Measurements from ENCODE around the gene CCDC12.

DNA sequence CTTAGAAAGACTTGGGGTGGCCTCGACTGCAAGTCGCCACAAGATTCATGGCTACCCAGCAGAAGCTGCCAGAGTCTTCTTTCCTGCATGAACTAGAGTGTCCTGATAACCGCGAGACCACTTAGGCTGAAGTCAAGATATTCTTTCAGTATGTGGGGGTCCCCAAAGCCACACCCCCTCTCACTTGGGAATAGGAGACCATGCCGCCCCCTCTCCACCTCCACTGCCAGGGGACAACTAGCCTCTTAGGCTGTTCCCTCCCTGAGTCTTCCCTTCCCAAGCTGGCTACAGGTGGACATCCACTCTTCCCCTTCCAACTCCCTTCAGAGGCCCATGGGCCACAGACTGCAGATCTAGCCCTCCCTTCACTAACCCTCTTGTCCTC lies 1.3 kb upstream of the CCDC12 start:
- TF ChIP-seq CCAR2 (IDR thresholded peaks at IDR 0.05; ENCODE audit: low read depth, low read length) (no peak), ZFX (CRISPR knock-in tag; IDR thresholded peaks at IDR 0.05) (no peak), ETV5 (CRISPR knock-in tag; IDR thresholded peaks at IDR 0.05; ENCODE audit: low read depth) (no peak), ZNF174 (CRISPR knock-in tag; IDR thresholded peaks at IDR 0.05) (no peak), HDAC6 (IDR thresholded peaks at IDR 0.05; ENCODE audit: low read depth, low read length) (no peak), ZNF780A (CRISPR knock-in tag; IDR thresholded peaks at IDR 0.05) (no peak), BCOR (IDR thresholded peaks at IDR 0.05) (no peak), CREB1 (IDR thresholded peaks at IDR 0.05) (no peak), CREB1 (CRISPR knock-in tag; IDR thresholded peaks at IDR 0.05) (no peak), PPARD (CRISPR knock-in tag; IDR thresholded peaks at IDR 0.05) (no peak), ETV6 (IDR thresholded peaks at IDR 0.05; ENCODE audit: borderline replicate concordance in 1 of 2, low read depth in 2 of 2, low read length in 1 of 2) (no peak), ETV6 (CRISPR knock-in tag; IDR thresholded peaks at IDR 0.05; ENCODE audit: borderline replicate concordance) (no peak)
- TF ChIP-seq, protein P1, sequence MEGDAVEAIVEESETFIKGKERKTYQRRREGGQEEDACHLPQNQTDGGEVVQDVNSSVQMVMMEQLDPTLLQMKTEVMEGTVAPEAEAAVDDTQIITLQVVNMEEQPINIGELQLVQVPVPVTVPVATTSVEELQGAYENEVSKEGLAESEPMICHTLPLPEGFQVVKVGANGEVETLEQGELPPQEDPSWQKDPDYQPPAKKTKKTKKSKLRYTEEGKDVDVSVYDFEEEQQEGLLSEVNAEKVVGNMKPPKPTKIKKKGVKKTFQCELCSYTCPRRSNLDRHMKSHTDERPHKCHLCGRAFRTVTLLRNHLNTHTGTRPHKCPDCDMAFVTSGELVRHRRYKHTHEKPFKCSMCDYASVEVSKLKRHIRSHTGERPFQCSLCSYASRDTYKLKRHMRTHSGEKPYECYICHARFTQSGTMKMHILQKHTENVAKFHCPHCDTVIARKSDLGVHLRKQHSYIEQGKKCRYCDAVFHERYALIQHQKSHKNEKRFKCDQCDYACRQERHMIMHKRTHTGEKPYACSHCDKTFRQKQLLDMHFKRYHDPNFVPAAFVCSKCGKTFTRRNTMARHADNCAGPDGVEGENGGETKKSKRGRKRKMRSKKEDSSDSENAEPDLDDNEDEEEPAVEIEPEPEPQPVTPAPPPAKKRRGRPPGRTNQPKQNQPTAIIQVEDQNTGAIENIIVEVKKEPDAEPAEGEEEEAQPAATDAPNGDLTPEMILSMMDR (IDR thresholded peaks at IDR 0.05 in 2 of 3, conservative IDR thresholded peaks at IDR 0.05 in 1 of 3; ENCODE audit: insufficient read depth in 2 of 3, low read depth in 1 of 3, low read length in 3 of 3) = no peak
- TF ChIP-seq, protein P2, sequence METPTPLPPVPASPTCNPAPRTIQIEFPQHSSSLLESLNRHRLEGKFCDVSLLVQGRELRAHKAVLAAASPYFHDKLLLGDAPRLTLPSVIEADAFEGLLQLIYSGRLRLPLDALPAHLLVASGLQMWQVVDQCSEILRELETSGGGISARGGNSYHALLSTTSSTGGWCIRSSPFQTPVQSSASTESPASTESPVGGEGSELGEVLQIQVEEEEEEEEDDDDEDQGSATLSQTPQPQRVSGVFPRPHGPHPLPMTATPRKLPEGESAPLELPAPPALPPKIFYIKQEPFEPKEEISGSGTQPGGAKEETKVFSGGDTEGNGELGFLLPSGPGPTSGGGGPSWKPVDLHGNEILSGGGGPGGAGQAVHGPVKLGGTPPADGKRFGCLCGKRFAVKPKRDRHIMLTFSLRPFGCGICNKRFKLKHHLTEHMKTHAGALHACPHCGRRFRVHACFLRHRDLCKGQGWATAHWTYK (CRISPR knock-in tag; IDR thresholded peaks at IDR 0.05) = no peak
- TF ChIP-seq, protein P3, sequence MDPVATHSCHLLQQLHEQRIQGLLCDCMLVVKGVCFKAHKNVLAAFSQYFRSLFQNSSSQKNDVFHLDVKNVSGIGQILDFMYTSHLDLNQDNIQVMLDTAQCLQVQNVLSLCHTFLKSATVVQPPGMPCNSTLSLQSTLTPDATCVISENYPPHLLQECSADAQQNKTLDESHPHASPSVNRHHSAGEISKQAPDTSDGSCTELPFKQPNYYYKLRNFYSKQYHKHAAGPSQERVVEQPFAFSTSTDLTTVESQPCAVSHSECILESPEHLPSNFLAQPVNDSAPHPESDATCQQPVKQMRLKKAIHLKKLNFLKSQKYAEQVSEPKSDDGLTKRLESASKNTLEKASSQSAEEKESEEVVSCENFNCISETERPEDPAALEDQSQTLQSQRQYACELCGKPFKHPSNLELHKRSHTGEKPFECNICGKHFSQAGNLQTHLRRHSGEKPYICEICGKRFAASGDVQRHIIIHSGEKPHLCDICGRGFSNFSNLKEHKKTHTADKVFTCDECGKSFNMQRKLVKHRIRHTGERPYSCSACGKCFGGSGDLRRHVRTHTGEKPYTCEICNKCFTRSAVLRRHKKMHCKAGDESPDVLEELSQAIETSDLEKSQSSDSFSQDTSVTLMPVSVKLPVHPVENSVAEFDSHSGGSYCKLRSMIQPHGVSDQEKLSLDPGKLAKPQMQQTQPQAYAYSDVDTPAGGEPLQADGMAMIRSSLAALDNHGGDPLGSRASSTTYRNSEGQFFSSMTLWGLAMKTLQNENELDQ (CRISPR knock-in tag; IDR thresholded peaks at IDR 0.05; ENCODE audit: borderline replicate concordance) = no peak
- TF ChIP-seq, protein P4, sequence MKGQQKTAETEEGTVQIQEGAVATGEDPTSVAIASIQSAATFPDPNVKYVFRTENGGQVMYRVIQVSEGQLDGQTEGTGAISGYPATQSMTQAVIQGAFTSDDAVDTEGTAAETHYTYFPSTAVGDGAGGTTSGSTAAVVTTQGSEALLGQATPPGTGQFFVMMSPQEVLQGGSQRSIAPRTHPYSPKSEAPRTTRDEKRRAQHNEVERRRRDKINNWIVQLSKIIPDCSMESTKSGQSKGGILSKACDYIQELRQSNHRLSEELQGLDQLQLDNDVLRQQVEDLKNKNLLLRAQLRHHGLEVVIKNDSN (CRISPR knock-in tag; IDR thresholded peaks at IDR 0.05) = no peak
